Measurements from ENCODE around the gene RGS6. TPM values are rescaled to one million over a fixed set of nuclear protein-coding genes. Genes with fewer than 3 reads are reported as not detected.

The RGS6 gene
- total RNA-seq, 4 donors from 2014 or later, result 0.54 to 9.1 (median 3.3) TPM

DNA sequence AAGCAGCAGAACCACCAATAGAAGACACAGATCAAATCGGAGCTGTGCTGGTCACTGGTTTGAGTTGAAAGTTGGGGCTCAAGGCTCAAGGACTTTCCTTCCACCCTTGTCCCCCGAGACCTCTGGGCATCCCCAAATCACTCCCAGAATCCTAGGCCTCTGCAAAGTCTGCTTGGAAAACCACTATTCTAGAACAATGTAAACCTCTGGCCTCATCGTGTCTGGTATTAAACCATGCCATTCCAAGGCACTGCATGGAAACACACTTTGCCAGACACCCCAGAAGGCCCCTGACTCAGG, 673.6 kb downstream of the RGS6 start:
- Histone ChIP-seq H3K4me3 (no peak overlapping the region), H3K36me3 (no peaks in the 10 kb centered on the region), H3K27me3 (no peaks in the 10 kb centered on the region), H3K9me3 (no peaks in the 10 kb centered on the region), H3K4me1 (no peaks in the 10 kb centered on the region), H3K27ac (no peak overlapping the region)
- TF ChIP-seq POLR2A (IDR thresholded peaks at IDR 0.05), result no peak
- TF ChIP-seq, protein P1, sequence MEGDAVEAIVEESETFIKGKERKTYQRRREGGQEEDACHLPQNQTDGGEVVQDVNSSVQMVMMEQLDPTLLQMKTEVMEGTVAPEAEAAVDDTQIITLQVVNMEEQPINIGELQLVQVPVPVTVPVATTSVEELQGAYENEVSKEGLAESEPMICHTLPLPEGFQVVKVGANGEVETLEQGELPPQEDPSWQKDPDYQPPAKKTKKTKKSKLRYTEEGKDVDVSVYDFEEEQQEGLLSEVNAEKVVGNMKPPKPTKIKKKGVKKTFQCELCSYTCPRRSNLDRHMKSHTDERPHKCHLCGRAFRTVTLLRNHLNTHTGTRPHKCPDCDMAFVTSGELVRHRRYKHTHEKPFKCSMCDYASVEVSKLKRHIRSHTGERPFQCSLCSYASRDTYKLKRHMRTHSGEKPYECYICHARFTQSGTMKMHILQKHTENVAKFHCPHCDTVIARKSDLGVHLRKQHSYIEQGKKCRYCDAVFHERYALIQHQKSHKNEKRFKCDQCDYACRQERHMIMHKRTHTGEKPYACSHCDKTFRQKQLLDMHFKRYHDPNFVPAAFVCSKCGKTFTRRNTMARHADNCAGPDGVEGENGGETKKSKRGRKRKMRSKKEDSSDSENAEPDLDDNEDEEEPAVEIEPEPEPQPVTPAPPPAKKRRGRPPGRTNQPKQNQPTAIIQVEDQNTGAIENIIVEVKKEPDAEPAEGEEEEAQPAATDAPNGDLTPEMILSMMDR (IDR thresholded peaks at IDR 0.05), result no peak
- no peak for DNase-seq

DNA sequence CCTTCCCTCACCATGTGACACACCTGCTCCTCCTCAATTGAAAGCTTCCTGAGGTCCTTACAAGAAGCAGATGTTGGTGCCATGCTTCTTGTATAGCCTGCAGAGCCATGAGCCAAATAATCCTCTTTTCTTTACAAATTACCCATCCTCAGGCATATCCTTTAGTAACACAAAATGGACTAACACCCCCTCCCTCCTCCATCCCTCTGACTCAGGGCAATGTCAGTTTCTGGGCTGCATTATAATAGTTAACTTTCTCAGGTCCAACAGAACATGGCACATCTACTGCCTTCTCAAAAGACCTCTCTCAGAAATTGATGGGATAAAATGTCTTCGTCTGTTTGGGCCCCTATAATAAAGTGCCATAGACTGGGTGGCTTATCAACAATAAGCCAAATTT, 674.6 kb downstream of the RGS6 start:
- Histone ChIP-seq H3K4me1 (no peaks in the 10 kb centered on the region), H3K9me3 (no peaks in the 10 kb centered on the region), H3K27ac (no peak overlapping the region), H3K36me3 (no peaks in the 10 kb centered on the region), H3K27me3 (no peaks in the 10 kb centered on the region), H3K4me3 (no peak overlapping the region)
- no peak for DNase-seq
- no peak for TF ChIP-seq POLR2A (IDR thresholded peaks at IDR 0.05)
- TF ChIP-seq, protein P1 (IDR thresholded peaks at IDR 0.05), result no peak

DNA sequence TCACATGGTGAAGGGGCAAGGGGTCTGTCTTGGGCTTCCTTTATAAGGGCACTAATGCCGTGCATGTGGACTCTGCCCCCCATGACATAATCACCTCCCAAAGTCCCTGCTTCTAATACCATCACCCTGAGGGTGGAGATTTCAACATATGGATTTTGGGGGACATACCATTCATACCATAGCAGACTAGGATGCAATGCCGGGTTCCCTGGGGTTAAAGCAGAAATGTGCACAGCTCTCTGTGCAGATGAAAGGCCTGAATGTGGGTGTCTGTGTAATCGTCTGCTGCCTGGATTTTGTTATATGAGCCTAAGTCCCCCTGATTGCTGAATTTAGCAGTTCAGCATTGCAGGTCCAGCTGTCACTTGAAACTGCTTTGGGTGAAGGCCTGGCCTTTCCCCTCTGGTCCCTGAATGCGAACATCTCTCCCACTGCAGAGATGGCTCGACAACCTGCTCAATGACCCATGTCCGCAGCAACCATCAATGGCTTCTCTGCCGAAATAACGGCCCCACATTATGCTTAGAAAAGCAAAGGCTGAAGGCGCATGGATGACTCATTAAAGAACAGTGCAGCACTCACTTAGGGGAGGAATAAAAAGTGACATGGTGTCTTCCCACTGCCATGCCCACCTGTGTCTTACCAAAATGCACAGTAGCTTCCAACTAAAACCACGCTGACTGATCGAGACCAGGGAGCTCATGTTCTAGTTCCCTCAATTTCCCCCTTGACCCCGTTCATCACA, 675.3 kb downstream of the RGS6 start:
- no peak for DNase-seq
- no peaks in the 10 kb centered on the region for H3K27me3 ChIP-seq

DNA sequence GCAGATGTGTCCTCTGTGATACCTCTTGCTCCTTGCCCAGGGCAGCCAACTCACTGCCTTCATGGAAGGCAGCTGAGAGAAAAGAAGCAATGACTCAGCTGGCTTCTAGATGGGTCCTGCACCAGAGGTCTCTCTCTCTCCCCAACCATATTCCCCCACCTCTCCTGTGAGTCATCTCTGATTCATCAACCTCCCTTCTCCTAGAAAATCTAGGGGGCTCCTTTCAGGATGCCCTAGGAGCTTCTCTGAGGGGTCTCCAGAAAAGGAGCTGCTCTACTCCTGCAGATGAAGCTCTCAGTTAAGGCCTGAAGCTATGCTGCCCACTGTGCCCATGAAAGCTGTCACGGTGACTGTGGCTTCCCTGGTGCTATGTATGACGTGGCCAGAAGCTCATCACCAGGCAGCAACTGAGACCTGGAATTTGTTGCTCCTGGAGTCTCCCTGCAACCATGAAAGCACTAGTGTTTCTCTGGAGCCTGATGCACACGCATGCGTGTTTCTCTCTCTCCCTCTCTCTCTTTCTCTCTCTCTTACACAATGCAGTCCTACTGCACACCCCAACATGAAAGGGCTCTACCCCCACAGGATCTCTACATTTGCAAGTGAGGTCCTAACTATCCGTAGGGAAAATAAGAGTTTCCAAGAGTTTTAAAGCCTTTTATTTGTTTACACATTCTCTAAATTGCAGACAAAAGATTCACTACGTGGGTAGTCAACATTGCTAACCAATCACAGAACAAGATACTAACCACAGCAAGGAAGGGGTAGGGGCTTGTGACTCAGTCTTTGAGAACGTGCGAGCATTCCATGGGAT, 676.4 kb downstream of the RGS6 start:
- H3K27ac ChIP-seq, result no peak overlapping the region
- no peaks in the 10 kb centered on the region for H3K36me3 ChIP-seq
- H3K4me1 ChIP-seq, result no peaks in the 10 kb centered on the region
- no peak for TF ChIP-seq POLR2A (IDR thresholded peaks at IDR 0.05)
- TF ChIP-seq, protein P1 (IDR thresholded peaks at IDR 0.05), result no peak
- H3K4me3 ChIP-seq, result no peak overlapping the region
- H3K27me3 ChIP-seq, result no peaks in the 10 kb centered on the region
- no peaks in the 10 kb centered on the region for H3K9me3 ChIP-seq
- no peak for DNase-seq

More for the DNA sequence above, 675.3 kb downstream of the RGS6 start:
- H3K9me3 ChIP-seq, result no peaks in the 10 kb centered on the region
- no peaks in the 10 kb centered on the region for H3K36me3 ChIP-seq
- H3K4me1 ChIP-seq, result no peaks in the 10 kb centered on the region
- TF ChIP-seq, protein P1 (IDR thresholded peaks at IDR 0.05), result no peak
- TF ChIP-seq POLR2A (IDR thresholded peaks at IDR 0.05), result no peak
- H3K27ac ChIP-seq, result no peak overlapping the region
- H3K4me3 ChIP-seq, result no peak overlapping the region

DNA sequence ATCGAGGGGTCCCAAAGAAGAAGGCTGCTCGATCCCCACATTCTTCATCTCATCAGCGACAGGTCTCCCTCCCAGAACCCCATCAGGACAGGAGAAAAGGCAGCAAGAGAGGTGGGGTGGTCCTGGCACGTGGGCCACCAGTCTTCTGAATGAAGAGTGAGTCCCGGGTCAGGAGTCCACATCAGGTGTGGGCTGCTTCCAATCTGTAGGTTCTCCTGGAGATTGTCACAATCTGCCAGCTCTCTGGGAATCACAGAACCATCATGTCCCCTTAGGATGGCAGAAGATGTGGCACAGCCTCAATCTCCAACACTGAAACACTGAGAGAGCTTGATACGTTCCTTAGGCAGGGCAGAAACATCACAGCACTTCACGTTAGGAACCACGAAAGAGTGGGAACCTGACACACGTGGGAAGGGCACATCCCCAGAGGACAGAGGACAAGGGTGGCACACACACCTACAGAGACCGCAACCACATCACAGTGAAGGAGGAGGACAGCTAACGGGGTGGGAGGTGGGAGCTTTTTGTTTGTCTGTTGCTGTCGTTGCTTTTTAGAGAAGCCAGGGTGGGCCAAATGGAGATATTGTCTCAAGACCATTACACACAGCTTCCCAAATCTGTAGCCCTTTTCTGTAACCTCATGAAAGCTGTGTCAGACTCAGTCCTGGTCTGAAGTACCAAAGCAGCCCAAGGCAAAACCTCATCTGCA, 677.1 kb downstream of the RGS6 start:
- H3K4me1 ChIP-seq, result no peaks in the 10 kb centered on the region
- TF ChIP-seq POLR2A (IDR thresholded peaks at IDR 0.05), result no peak
- TF ChIP-seq, protein P1 (IDR thresholded peaks at IDR 0.05), result no peak
- H3K36me3 ChIP-seq, result no peaks in the 10 kb centered on the region
- H3K4me3 ChIP-seq, result no peak overlapping the region
- no peaks in the 10 kb centered on the region for H3K9me3 ChIP-seq
- no peak overlapping the region for H3K27ac ChIP-seq
- H3K27me3 ChIP-seq, result no peaks in the 10 kb centered on the region
- DNase-seq, result no peak
